GM12878 (cell line): Measurements from ENCODE around the gene LRRC58. TPM values are rescaled to one million over a fixed set of nuclear protein-coding genes. Genes with fewer than 3 reads are reported as not detected.

Experiments
- ATAC-seq: fragments of 200-7000 bp; cut with Tn5 transposase; 3 replicates; pipeline ENCODE4 v1.9.1; 2020; ENCODE audit warnings: mild to moderate bottlenecking, moderate library complexity
- BruUV-seq: library from RNA; stranded (reverse); fragments of 400-500 nt; replicated peaks from 2 replicates; lab custom pipeline; 2021; lab: Mats Ljungman, UMichigan
- CTCF ChIA-PET: fragments of 300-600 bp; sonication (Branson Sonifier 250); formaldehyde crosslinking; extraction: SDS; loops from one replicate; lab custom pipeline; 2021; ENCODE audit warnings: inconsistent platforms; lab: Yijun Ruan, JAX
- POLR2A ChIA-PET: fragments of 350-600 bp; formaldehyde crosslinking; extraction: SDS; loops from one replicate; lab custom pipeline; 2021; ENCODE audit warnings: inconsistent platforms; lab: Charles Lee
- RAD21 ChIA-PET: fragments of 300-600 bp; sonication (Branson Sonifier 250); formaldehyde crosslinking; loops from one replicate; lab custom pipeline; 2023; ENCODE audit warnings: antibody characterized with exemption; ENCODE audit not compliant: unreplicated experiment; lab: Charles Lee
- SMC1A ChIA-PET: fragments of 300-600 bp; sonication (Branson Sonifier 250); formaldehyde crosslinking; loops from one replicate; lab custom pipeline; 2023; ENCODE audit not compliant: unreplicated experiment, uncharacterized antibody; lab: Charles Lee
- DNase-seq: peaks from one replicate; pipeline ENCODE4 v3.0.0-alpha.2; 2011; ENCODE audit warnings: low read depth, low spot score
- FAIRE-seq: peaks from 3 replicates; lab custom pipeline; 2011; peaks lifted over from hg19 to GRCh38; lab: Jason Lieb, UNC
- H2AFZ ChIP-seq: 2 replicates; pipeline ENCODE4 v1.6.0; 2011; ENCODE audit warnings: low read depth, low read length, control low read depth; ENCODE audit not compliant: control insufficient read depth
- H3K27ac ChIP-seq: 2 replicates; pipeline ENCODE4 v1.5.1; 2011; ENCODE audit warnings: control low read depth; ENCODE audit not compliant: control insufficient read depth, insufficient read depth
- H3K27me3 ChIP-seq, 2 experiments: replicated peaks in 1 of 2; 2 replicates each; pipeline versions ENCODE4 v1.6.0 to v1.6.1; 2011; ENCODE audit warnings: low read length in 1 of 2; ENCODE audit not compliant: control insufficient read depth in 2 of 2, insufficient read depth in 2 of 2
- H3K36me3 ChIP-seq, 2 experiments: 2 replicates each; pipeline ENCODE4 v1.5.1; 2011; ENCODE audit warnings: low read length in 1 of 2; ENCODE audit not compliant: control insufficient read depth in 2 of 2, insufficient read depth in 2 of 2
- H3K4me1 ChIP-seq: 2 replicates; pipeline ENCODE4 v1.6.1; 2011; ENCODE audit warnings: mild to moderate bottlenecking, low read length, moderate library complexity, mixed read lengths; ENCODE audit not compliant: control insufficient read depth, insufficient read depth
- H3K4me2 ChIP-seq: 2 replicates; pipeline ENCODE4 v1.6.0; 2011; ENCODE audit warnings: control low read depth; ENCODE audit not compliant: control insufficient read depth, insufficient read depth
- H3K4me3 ChIP-seq: fragments of 200-600 bp; sonication (generic); 2 replicates; pipeline ENCODE4 v1.5.1; 2016
- H3K79me2 ChIP-seq: 2 replicates; pipeline ENCODE4 v1.6.0; 2011; ENCODE audit warnings: low read length; ENCODE audit not compliant: control insufficient read depth, insufficient read depth
- H3K9ac ChIP-seq: 2 replicates; pipeline ENCODE4 v1.8.0; 2011; ENCODE audit warnings: low read length, control low read depth, mixed read lengths; ENCODE audit not compliant: control insufficient read depth, insufficient read depth
- H3K9me3 ChIP-seq: replicated peaks from 3 replicates; pipeline ENCODE4 v1.5.1; 2011; ENCODE audit warnings: mild to moderate bottlenecking, low read length; ENCODE audit not compliant: control insufficient read depth, insufficient read depth
- H4K20me1 ChIP-seq: 2 replicates; pipeline ENCODE4 v1.6.0; 2011; ENCODE audit not compliant: control insufficient read depth, insufficient read depth
- ASH2L ChIP-seq: fragments of 300-600, 200-600 bp; sonication (generic); IDR thresholded peaks from 2 replicates; pipeline ENCODE4 v1.6.1; 2017; ENCODE audit warnings: low read depth, mild to moderate bottlenecking, borderline replicate concordance
- BCL11A ChIP-seq: IDR thresholded peaks from 2 replicates; pipeline ENCODE4 v1.6.1; 2011; ENCODE audit warnings: low read depth, low read length
- FOXK2 ChIP-seq: fragments of 450-650 bp; IDR thresholded peaks from 2 replicates; pipeline ENCODE4 v1.6.1; 2017; ENCODE audit warnings: mild to moderate bottlenecking, moderate library complexity
- FOXM1 ChIP-seq: IDR thresholded peaks from 2 replicates; pipeline ENCODE4 v1.6.1; 2012; ENCODE audit warnings: low read depth, mild to moderate bottlenecking, inconsistent platforms, low read length, moderate library complexity
- GABPA ChIP-seq: IDR thresholded peaks from 2 replicates; pipeline ENCODE4 v1.6.1; 2014; ENCODE audit warnings: antibody characterized with exemption, low read depth, mild to moderate bottlenecking, inconsistent platforms
- NFXL1 ChIP-seq: fragments of 450-650 bp; IDR thresholded peaks from 2 replicates; pipeline ENCODE4 v1.6.1; 2017; ENCODE audit warnings: antibody characterized with exemption, mild to moderate bottlenecking, borderline replicate concordance
- NFYA ChIP-seq: IDR thresholded peaks from 2 replicates; pipeline ENCODE4 v1.6.1; 2011; ENCODE audit warnings: low read depth, mild to moderate bottlenecking, low read length, improper control_type of control experiment, borderline replicate concordance
- NR2F1 ChIP-seq: fragments of 450-650 bp; conservative IDR thresholded peaks from 2 replicates; pipeline ENCODE4 v1.6.1; 2017; ENCODE audit warnings: mild to moderate bottlenecking
- SUPT20H ChIP-seq: IDR thresholded peaks from 2 replicates; pipeline ENCODE4 v1.6.1; 2011; ENCODE audit warnings: low read depth, mild to moderate bottlenecking, low read length, moderate library complexity, borderline replicate concordance; ENCODE audit not compliant: control insufficient read depth
- TCF12 ChIP-seq: IDR thresholded peaks from 2 replicates; pipeline ENCODE4 v1.6.1; 2011; ENCODE audit warnings: low read depth, mild to moderate bottlenecking, low read length
- TCF7 ChIP-seq: IDR thresholded peaks from 2 replicates; pipeline ENCODE4 v1.6.1; 2014; ENCODE audit warnings: antibody characterized with exemption, borderline replicate concordance
- ZZZ3 ChIP-seq: IDR thresholded peaks from 2 replicates; pipeline ENCODE4 v1.6.1; 2011; ENCODE audit warnings: low read depth; ENCODE audit not compliant: control insufficient read depth, insufficient read length
- WGBS: methylation state at CpG from one replicate; pipeline ENCODE4 v1.1.6; 2016; ENCODE audit warnings: low lambda C conversion rate; ENCODE audit not compliant: insufficient replicate concordance, insufficient coverage; ENCODE audit errors: missing lambda C conversion rate; 5-methylcytosine and 5-hydroxymethylcytosine counted together
- in situ Hi-C: fragments of 300-500 bp; cut with MboI; formaldehyde crosslinking; loops from 9 replicates; pipeline ENCODE4 v1.14.3; 2018; ENCODE audit warnings: mixed read lengths
- intact Hi-C: fragments of 100-400 bp; cut with micrococcal nuclease; formaldehyde crosslinking; loops from one replicate; pipeline ENCODE4 v1.14.2; 2022; ENCODE audit not compliant: unreplicated experiment
- polyA plus RNA-seq, 11 experiments: library from polyadenylated mRNA; depleted of rRNA in 4 of 11; unstranded in 6 of 11; stranded (reverse) in 5 of 11; fragments of >200 nt; fragmentation: Nextera tagmentation in 4 of 11; fragmentation: Illumina TruSeq in 1 of 11; extraction: Ambion mirVana in 4 of 11; extraction: Trizol in 1 of 11; gene quantifications; 1 replicate in 1 of 11; 2 replicates in 10 of 11; pipeline versions ENCODE4 v1.2.1 to v1.2.3, GENCODE V29; 2011 to 2016; ENCODE audit warnings: inconsistent platforms in 2 of 11, missing spikeins in 2 of 11, low read depth in 1 of 11
- total RNA-seq, 4 experiments: library from RNA; depleted of rRNA in 3 of 4; stranded (reverse); fragments of >200 nt in 3 of 4; fragmentation: Illumina TruSeq in 1 of 4; extraction: Trizol in 1 of 4; gene quantifications; 2 replicates each; pipeline versions ENCODE4 v1.2.1 to v1.2.3, GENCODE V29; 2013 to 2021
- TF ChIP-seq, protein P1 (sequence below): fragments of 150-350 bp; IDR thresholded peaks from 2 replicates; pipeline ENCODE4 v1.6.1; 2014; ENCODE audit warnings: mild to moderate bottlenecking, low read depth, low read length
- TF ChIP-seq, protein P2 (sequence below): fragments of 450-650 bp; formaldehyde crosslinking; IDR thresholded peaks from 2 replicates; pipeline ENCODE4 v1.4.0; 2020; ENCODE audit warnings: mild to moderate bottlenecking, moderate library complexity
- TF ChIP-seq, protein P3 (sequence below): fragments of 450-650 bp; IDR thresholded peaks from 2 replicates; pipeline ENCODE4 v1.6.1; 2017; ENCODE audit warnings: mild to moderate bottlenecking, low read depth, inconsistent platforms; ENCODE audit not compliant: poor library complexity, severe bottlenecking

LRRC58 gene
- total and polyA plus RNA-seq, 10 of the 15 experiments (the other 5 are each of a cell fraction or from before 2014, with no cell fraction given), result 7.7 to 29.5 (median 18.8) TPM

DNA sequence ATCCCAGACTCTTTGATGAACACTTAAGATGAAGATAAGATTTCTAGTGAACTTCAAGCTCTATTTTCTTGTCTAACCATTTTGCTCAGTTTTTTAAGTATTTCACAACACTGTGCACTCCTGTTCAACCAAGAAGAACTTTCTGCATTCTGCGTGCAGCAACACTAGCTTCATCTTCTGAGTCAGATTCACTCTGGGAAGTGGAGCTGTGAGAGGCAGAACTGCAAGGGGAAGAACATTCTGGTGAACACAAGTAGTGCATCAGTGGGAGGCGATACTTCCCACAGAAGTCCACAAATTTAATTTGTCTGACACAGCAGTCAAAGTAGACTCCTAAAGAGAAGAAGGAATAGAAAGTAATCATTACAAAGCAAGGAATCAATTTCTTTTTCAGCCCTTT lies 18.1 kb downstream of the LRRC58 start:
- no peak for FAIRE-seq
- peaks cover 2 to 3% of the 10 kb centered on the region in 2 experiments; a peak in 3 of 4 replicates for H3K36me3 ChIP-seq
- H3K27me3 ChIP-seq, result no peaks in the 10 kb centered on the region
- H3K4me3 ChIP-seq, result no peak overlapping the region
- ChIA-PET CTCF (interaction anchor here (1.0 to 2.1 kb wide), 3 partner anchors 17 to 86 kb away, joined by 3 to 8 read pairs (median 3); no protein-coding TSS in a partner anchor), RAD21 (interaction anchor here (1.1 kb wide), 1 partner anchor 18 kb away, joined by 4 read pairs; the partner anchor contains the start of gene LRRC58), POLR2A (interaction anchor here (3.9 kb wide), 1 partner anchor 18 kb away, joined by 12 read pairs; the partner anchor contains the start of gene LRRC58), SMC1A (interaction anchor here (0.7 kb wide), 1 partner anchor 48 kb away, joined by 3 read pairs; no protein-coding TSS in a partner anchor)
- no TSS peak for BruUV-seq
- peaks cover under 1% of the 10 kb centered on the region; the same call in 1 of the 2 replicates for H3K79me2 ChIP-seq
- H2AFZ ChIP-seq, result no peak overlapping the region
- intact Hi-C loops (no loop called here), in situ Hi-C loops (no loop called here)
- no peak for ATAC-seq
- no peak for DNase-seq
- H3K4me1 ChIP-seq, result no peaks in the 10 kb centered on the region
- no peaks in the 10 kb centered on the region for H4K20me1 ChIP-seq
- WGBS, result 98% methylated on average over 2 of the region's 2 CpGs
- TF ChIP-seq TCF7 (no peak), NFYA (no peak), NFXL1 (no peak), TCF12 (no peak), FOXK2 (no peak), FOXM1 (no peak), GABPA (no peak), SUPT20H (no peak), ASH2L (no peak), ZZZ3 (no peak), BCL11A (no peak), NR2F1 (no peak)
- TF ChIP-seq, protein P1, sequence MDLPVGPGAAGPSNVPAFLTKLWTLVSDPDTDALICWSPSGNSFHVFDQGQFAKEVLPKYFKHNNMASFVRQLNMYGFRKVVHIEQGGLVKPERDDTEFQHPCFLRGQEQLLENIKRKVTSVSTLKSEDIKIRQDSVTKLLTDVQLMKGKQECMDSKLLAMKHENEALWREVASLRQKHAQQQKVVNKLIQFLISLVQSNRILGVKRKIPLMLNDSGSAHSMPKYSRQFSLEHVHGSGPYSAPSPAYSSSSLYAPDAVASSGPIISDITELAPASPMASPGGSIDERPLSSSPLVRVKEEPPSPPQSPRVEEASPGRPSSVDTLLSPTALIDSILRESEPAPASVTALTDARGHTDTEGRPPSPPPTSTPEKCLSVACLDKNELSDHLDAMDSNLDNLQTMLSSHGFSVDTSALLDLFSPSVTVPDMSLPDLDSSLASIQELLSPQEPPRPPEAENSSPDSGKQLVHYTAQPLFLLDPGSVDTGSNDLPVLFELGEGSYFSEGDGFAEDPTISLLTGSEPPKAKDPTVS, result no peak
- TF ChIP-seq, protein P2, sequence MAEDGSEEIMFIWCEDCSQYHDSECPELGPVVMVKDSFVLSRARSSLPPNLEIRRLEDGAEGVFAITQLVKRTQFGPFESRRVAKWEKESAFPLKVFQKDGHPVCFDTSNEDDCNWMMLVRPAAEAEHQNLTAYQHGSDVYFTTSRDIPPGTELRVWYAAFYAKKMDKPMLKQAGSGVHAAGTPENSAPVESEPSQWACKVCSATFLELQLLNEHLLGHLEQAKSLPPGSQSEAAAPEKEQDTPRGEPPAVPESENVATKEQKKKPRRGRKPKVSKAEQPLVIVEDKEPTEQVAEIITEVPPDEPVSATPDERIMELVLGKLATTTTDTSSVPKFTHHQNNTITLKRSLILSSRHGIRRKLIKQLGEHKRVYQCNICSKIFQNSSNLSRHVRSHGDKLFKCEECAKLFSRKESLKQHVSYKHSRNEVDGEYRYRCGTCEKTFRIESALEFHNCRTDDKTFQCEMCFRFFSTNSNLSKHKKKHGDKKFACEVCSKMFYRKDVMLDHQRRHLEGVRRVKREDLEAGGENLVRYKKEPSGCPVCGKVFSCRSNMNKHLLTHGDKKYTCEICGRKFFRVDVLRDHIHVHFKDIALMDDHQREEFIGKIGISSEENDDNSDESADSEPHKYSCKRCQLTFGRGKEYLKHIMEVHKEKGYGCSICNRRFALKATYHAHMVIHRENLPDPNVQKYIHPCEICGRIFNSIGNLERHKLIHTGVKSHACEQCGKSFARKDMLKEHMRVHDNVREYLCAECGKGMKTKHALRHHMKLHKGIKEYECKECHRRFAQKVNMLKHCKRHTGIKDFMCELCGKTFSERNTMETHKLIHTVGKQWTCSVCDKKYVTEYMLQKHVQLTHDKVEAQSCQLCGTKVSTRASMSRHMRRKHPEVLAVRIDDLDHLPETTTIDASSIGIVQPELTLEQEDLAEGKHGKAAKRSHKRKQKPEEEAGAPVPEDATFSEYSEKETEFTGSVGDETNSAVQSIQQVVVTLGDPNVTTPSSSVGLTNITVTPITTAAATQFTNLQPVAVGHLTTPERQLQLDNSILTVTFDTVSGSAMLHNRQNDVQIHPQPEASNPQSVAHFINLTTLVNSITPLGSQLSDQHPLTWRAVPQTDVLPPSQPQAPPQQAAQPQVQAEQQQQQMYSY (CRISPR knock-in tag), result no peak
- TF ChIP-seq, protein P3, sequence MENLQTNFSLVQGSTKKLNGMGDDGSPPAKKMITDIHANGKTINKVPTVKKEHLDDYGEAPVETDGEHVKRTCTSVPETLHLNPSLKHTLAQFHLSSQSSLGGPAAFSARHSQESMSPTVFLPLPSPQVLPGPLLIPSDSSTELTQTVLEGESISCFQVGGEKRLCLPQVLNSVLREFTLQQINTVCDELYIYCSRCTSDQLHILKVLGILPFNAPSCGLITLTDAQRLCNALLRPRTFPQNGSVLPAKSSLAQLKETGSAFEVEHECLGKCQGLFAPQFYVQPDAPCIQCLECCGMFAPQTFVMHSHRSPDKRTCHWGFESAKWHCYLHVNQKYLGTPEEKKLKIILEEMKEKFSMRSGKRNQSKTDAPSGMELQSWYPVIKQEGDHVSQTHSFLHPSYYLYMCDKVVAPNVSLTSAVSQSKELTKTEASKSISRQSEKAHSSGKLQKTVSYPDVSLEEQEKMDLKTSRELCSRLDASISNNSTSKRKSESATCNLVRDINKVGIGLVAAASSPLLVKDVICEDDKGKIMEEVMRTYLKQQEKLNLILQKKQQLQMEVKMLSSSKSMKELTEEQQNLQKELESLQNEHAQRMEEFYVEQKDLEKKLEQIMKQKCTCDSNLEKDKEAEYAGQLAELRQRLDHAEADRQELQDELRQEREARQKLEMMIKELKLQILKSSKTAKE, result no peak
- H3K4me2 ChIP-seq, result no peak overlapping the region
- no peak overlapping the region for H3K27ac ChIP-seq
- no peak overlapping the region for H3K9ac ChIP-seq
- H3K9me3 ChIP-seq, result no peaks in the 10 kb centered on the region
